GM23338 (cell line): ENCODE results near the gene GPALPP1. TPM values are rescaled to one million over a fixed set of nuclear protein-coding genes. Genes with fewer than 3 reads are reported as not detected.

ENCODE experiments used
- ATAC-seq: fragments of 200-7000 bp; cut with Tn5 transposase; 3 replicates; pipeline ENCODE4 v1.9.1; 2020
- DNase-seq: peaks from one replicate; pipeline ENCODE4 v3.0.0-alpha.2; 2015; ENCODE audit warnings: low spot score
- H2AFZ ChIP-seq: fragments of 200-600 bp; sonication (generic); 2 replicates; pipeline ENCODE4 v1.8.0; 2016; ENCODE audit warnings: antibody characterized with exemption, mild to moderate bottlenecking, moderate library complexity
- H3F3A ChIP-seq: fragments of 200-600 bp; sonication (generic); replicated peaks from 2 replicates; pipeline ENCODE4 v1.8.0; 2017; ENCODE audit warnings: antibody characterized with exemption, mixed run types, low read depth
- H3K27ac ChIP-seq: fragments of 200-600 bp; sonication (generic); 2 replicates; pipeline ENCODE4 v1.6.1; 2016; ENCODE audit warnings: low read depth
- H3K27me3 ChIP-seq: fragments of 200-600 bp; sonication (generic); 2 replicates; pipeline ENCODE4 v1.8.0; 2016; ENCODE audit warnings: mild to moderate bottlenecking, mixed run types, moderate library complexity; ENCODE audit not compliant: insufficient read depth
- H3K36me3 ChIP-seq: fragments of 200-600 bp; sonication (generic); 2 replicates; pipeline ENCODE4 v1.8.0; 2016; ENCODE audit warnings: mild to moderate bottlenecking; ENCODE audit not compliant: insufficient read depth
- H3K4me1 ChIP-seq: fragments of 200-600 bp; sonication (generic); 2 replicates; pipeline ENCODE4 v1.8.0; 2016; ENCODE audit warnings: mild to moderate bottlenecking, moderate library complexity; ENCODE audit not compliant: insufficient read depth
- H3K4me2 ChIP-seq: fragments of 200-600 bp; sonication (generic); 2 replicates; pipeline ENCODE4 v1.7.1; 2017; ENCODE audit warnings: mixed run types
- H3K4me3 ChIP-seq: fragments of 200-600 bp; sonication (generic); 2 replicates; pipeline ENCODE4 v1.6.1; 2016; ENCODE audit warnings: mixed run types
- H3K79me2 ChIP-seq: fragments of 200-600 bp; sonication (generic); replicated peaks from 2 replicates; pipeline ENCODE4 v1.8.0; 2017; ENCODE audit warnings: mild to moderate bottlenecking; ENCODE audit not compliant: insufficient read depth
- H3K9me2 ChIP-seq: fragments of 200-600 bp; sonication (generic); 2 replicates; pipeline ENCODE4 v1.8.0; 2017; ENCODE audit not compliant: insufficient read depth
- H4K20me1 ChIP-seq: fragments of 200-600 bp; sonication (generic); replicated peaks from 2 replicates; pipeline ENCODE4 v1.8.0; 2017; ENCODE audit warnings: mild to moderate bottlenecking; ENCODE audit not compliant: insufficient read depth
- H3K27ac Mint-ChIP-seq: 2 replicates; pipeline ENCODE4 v1.8.0; 2020; ENCODE audit warnings: inconsistent platforms, mild to moderate bottlenecking, moderate library complexity, mixed read lengths
- H3K27me3 Mint-ChIP-seq: 3 replicates; pipeline ENCODE4 v1.8.0; 2022; ENCODE audit warnings: low read depth, mild to moderate bottlenecking, moderate library complexity, mixed read lengths, inconsistent platforms; ENCODE audit not compliant: insufficient read depth, poor library complexity
- H3K36me3 Mint-ChIP-seq: 3 replicates; pipeline ENCODE4 v1.8.0; 2021; ENCODE audit warnings: low read depth, mild to moderate bottlenecking, inconsistent platforms, moderate library complexity, mixed read lengths
- H3K4me1 Mint-ChIP-seq: 3 replicates; pipeline ENCODE4 v1.8.0; 2020; ENCODE audit warnings: mild to moderate bottlenecking, inconsistent platforms, mixed read lengths
- H3K4me3 Mint-ChIP-seq: 3 replicates; pipeline ENCODE4 v1.8.0; 2021; ENCODE audit warnings: moderate library complexity, mild to moderate bottlenecking, inconsistent platforms, mixed read lengths
- H3K9me3 Mint-ChIP-seq: 3 replicates; pipeline ENCODE4 v1.8.0; 2020; ENCODE audit warnings: moderate library complexity, mild to moderate bottlenecking, inconsistent platforms, mixed read lengths
- EZH2 ChIP-seq: fragments of 200-600 bp; sonication (generic); IDR thresholded peaks from one replicate; pipeline ENCODE4 v1.8.0; 2017; ENCODE audit warnings: antibody characterized with exemption, mild to moderate bottlenecking, low read depth; ENCODE audit not compliant: unreplicated experiment
- JUNB ChIP-seq: IDR thresholded peaks from one replicate; pipeline ENCODE4 v1.6.1; 2016; ENCODE audit warnings: antibody characterized with exemption; ENCODE audit not compliant: unreplicated experiment
- ZNF462 ChIP-seq: fragments of 250-450 bp; sonication (Bioruptor Pico); IDR thresholded peaks from 2 replicates; pipeline ENCODE4 v1.5.0; 2020; ENCODE audit warnings: mild to moderate bottlenecking, moderate library complexity
- polyA plus RNA-seq: library from polyadenylated mRNA; unstranded; fragments of >200 nt; fragmentation: Nextera tagmentation; extraction: Ambion mirVana; gene quantifications from 2 replicates; pipeline ENCODE4 v1.2.1, GENCODE V29; 2016
- total RNA-seq: library from RNA; depleted of rRNA; stranded (reverse); fragments of >200 nt; shearing (Covaris generic); gene quantifications from 2 replicates; pipeline ENCODE4 v1.2.3, GENCODE V29; 2014
- TF ChIP-seq, protein P1 (sequence below): IDR thresholded peaks from 2 replicates; pipeline ENCODE4 v1.6.1; 2016; ENCODE audit warnings: antibody characterized with exemption

The GPALPP1 gene
- total and polyA plus RNA-seq, 2 experiments from 2014 or later, result 31.3 to 35.8 TPM

GRCh38 chr13:45007225-45007624 lies 17.9 kb downstream of the GPALPP1 start:
- H3K79me2 ChIP-seq, result no peaks in the 10 kb centered on the region
- Mint-ChIP-seq H3K27ac (no peak overlapping the region), H3K4me1 (no peaks in the 10 kb centered on the region), H3K36me3 (peaks cover 23% of the 10 kb centered on the region), H3K9me3 (no peaks in the 10 kb centered on the region), H3K27me3 (no peaks in the 10 kb centered on the region), H3K4me3 (no peak overlapping the region)
- no peak overlapping the region for H3K27ac ChIP-seq
- H3F3A ChIP-seq, result no peaks in the 10 kb centered on the region
- no peak overlapping the region for H2AFZ ChIP-seq
- no peaks in the 10 kb centered on the region for H3K9me2 ChIP-seq
- TF ChIP-seq, protein P1, sequence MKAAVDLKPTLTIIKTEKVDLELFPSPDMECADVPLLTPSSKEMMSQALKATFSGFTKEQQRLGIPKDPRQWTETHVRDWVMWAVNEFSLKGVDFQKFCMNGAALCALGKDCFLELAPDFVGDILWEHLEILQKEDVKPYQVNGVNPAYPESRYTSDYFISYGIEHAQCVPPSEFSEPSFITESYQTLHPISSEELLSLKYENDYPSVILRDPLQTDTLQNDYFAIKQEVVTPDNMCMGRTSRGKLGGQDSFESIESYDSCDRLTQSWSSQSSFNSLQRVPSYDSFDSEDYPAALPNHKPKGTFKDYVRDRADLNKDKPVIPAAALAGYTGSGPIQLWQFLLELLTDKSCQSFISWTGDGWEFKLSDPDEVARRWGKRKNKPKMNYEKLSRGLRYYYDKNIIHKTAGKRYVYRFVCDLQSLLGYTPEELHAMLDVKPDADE, result no peak
- TF ChIP-seq JUNB (no peak), ZNF462 (CRISPR knock-in tag) (no peak)
- H3K4me2 ChIP-seq, result no peak overlapping the region
- no peak for ATAC-seq
- no peak for DNase-seq
- H3K27me3 ChIP-seq, result no peaks in the 10 kb centered on the region
- H3K4me3 ChIP-seq, result no peak overlapping the region
- no peaks in the 10 kb centered on the region for H3K4me1 ChIP-seq
- H4K20me1 ChIP-seq, result no peaks in the 10 kb centered on the region
- H3K36me3 ChIP-seq, result no peaks in the 10 kb centered on the region; the same call in 1 of the 2 replicates

GRCh38 chr13:45007823-45008222 lies 18.5 kb downstream of the GPALPP1 start:
- H3K79me2 ChIP-seq, result no peaks in the 10 kb centered on the region
- H3K27me3 ChIP-seq, result no peaks in the 10 kb centered on the region
- Mint-ChIP-seq H3K4me3 (no peak overlapping the region), H3K36me3 (peaks cover 17% of the 10 kb centered on the region), H3K27ac (no peak overlapping the region), H3K9me3 (no peaks in the 10 kb centered on the region), H3K27me3 (no peaks in the 10 kb centered on the region), H3K4me1 (no peaks in the 10 kb centered on the region)
- H4K20me1 ChIP-seq, result no peaks in the 10 kb centered on the region
- ATAC-seq (no peak), DNase-seq (no peak)
- H3K36me3 ChIP-seq, result no peaks in the 10 kb centered on the region; the same call in 1 of the 2 replicates
- no peak overlapping the region for H3K27ac ChIP-seq
- H3K4me1 ChIP-seq, result no peaks in the 10 kb centered on the region
- no peak overlapping the region for H3K4me2 ChIP-seq
- H2AFZ ChIP-seq, result no peak overlapping the region
- H3K4me3 ChIP-seq, result no peak overlapping the region
- no peaks in the 10 kb centered on the region for H3K9me2 ChIP-seq
- no peaks in the 10 kb centered on the region for H3F3A ChIP-seq
- TF ChIP-seq EZH2 (no peak), ZNF462 (CRISPR knock-in tag) (no peak)
